MG63 (cell line): ENCODE data around the gene RIIAD1. TPM values are rescaled to one million over a fixed set of nuclear protein-coding genes. Genes with fewer than 3 reads are reported as not detected.
"Not testable (repeated sequence)": the region's sequence is repeated elsewhere in the genome, so short reads cannot be mapped to it uniquely, and the experiment has no call there.

Source experiments
- DNase-seq: peaks from one replicate; pipeline ENCODE4 v3.0.0-alpha.2; 2020
- H3K27me3 ChIP-seq: fragments of 250-450 bp; sonication (Bioruptor Pico); 2 replicates; pipeline ENCODE4 v1.5.1; 2020; ENCODE audit warnings: mild to moderate bottlenecking, moderate library complexity
- H3K36me3 ChIP-seq: fragments of 250-450 bp; sonication (Bioruptor Pico); 2 replicates; pipeline ENCODE4 v1.5.1; 2020; ENCODE audit warnings: mild to moderate bottlenecking, moderate library complexity
- H3K4me3 ChIP-seq: fragments of 250-450 bp; sonication (Bioruptor Pico); 2 replicates; pipeline ENCODE4 v1.5.1; 2020; ENCODE audit warnings: mild to moderate bottlenecking, moderate library complexity
- H3K9me3 ChIP-seq: fragments of 250-450 bp; sonication (Bioruptor Pico); 2 replicates; pipeline ENCODE4 v1.5.1; 2020; ENCODE audit warnings: mild to moderate bottlenecking, moderate library complexity
- total RNA-seq: library from RNA; depleted of rRNA; stranded (reverse); fragments of >200 nt; shearing (Covaris generic); gene quantifications from 2 replicates; pipeline ENCODE4 v1.2.3, GENCODE V29; 2014; ENCODE audit warnings: low replicate concordance; rRNA removed

Gene RIIAD1
- not detected in 2 replicates for total RNA-seq

DNA sequence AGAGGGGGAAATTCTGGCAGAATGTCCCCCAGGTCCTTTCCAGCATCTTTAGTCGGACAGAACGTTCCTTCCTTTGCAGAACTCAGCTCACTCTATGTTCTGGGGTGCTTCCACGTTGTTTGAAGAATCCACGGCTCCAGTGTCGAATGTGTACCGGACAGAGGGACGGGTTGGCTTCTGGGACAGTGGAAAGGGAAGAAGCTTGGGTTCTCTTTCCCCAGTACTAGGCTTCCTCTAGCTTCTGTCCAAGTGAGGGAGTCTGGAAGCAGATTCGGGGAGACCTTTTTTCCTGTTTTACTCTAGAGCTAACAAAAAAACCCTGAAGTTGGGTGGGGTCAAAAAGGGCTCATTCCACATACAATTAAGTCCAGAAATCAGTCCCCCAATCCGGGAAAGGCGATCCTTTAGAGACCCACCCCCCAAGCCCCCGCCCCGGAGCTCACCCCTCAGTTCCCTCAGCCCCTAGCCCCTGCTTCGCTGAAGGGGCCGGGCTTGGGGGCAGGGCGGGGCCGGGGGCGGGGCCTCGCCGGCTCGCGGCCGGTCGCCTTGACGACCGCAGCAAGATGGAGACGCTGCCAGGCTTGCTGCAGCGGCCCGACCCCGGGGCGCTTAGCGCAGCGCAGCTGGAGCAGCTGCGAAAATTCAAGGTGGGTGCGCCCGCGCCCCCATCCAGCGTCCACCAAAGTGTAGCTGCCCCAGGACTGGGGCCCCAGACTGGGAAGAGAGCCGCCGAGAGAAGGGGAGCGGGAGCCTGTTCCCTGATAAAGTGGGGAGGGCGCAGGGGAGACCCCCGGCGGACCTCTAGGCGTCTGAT, at the start of gene RIIAD1:
TSS of gene RIIAD1 (plus strand) at position 549 of the 814 bp plus-strand sequence. CDS start at position 564, 15 bp downstream.
- DNase-seq, result peak; percentile 26
- H3K4me3 ChIP-seq, result peak within 1 kb of the TSS; percentile 26
- no peaks in the 10 kb centered on the region for H3K36me3 ChIP-seq
- H3K9me3 ChIP-seq, result no peaks in the 10 kb centered on the region
- peaks cover 6% of the 10 kb centered on the region; the same call in 1 of the 2 replicates for H3K27me3 ChIP-seq

GRCh38 chr1:151673407-151673806, 47.9 kb upstream of the RIIAD1 start:
- Histone ChIP-seq H3K4me3 (no peak overlapping the region), H3K27me3 (no peaks in the 10 kb centered on the region), H3K36me3 (peaks cover 18% of the 10 kb centered on the region), H3K9me3 (no peaks in the 10 kb centered on the region)
- no peak for DNase-seq

DNA sequence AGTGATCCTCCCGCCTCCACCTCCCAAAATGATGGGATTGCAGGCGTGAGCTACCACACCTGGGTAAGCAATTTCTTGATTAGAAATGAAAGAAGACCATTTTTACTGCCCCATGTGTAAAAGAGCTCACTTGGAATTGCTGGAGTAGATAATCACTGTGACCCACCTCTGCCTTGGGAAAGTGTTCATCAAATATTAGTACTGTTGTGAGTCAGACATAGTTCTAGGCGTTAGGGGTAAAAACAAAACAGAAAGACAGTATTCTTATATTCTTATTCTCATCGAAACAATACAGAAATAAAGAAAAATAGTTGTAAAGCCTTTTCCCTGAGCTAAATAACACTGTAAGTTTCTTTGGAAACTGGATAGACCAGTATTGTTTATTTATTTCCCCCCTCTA, 40.9 kb upstream of the RIIAD1 start:
- Histone ChIP-seq H3K36me3 (peaks cover 9% of the 10 kb centered on the region), H3K4me3 (no peak overlapping the region), H3K27me3 (no peaks in the 10 kb centered on the region), H3K9me3 (no peaks in the 10 kb centered on the region)
- no peak for DNase-seq

DNA sequence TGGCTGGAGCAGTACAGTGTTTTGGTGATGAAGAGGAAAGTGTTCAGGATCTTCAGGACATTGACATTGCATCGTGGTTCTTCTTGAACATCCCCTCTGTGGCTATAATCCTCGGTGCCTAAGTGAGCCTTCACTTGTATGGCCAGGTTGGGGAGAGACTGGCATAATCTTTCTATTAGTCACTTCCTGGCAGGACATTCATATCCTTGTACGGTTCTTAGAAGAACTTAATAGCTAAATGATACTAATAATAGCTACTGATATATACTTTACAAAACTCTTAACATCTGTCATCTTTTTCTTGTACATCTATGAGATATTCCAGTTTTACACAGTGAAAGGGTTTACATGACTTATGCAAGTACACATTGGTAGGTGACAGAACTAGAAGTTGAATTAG, 40.5 kb upstream of the RIIAD1 start:
- Histone ChIP-seq H3K36me3 (peaks cover 9% of the 10 kb centered on the region), H3K4me3 (no peak overlapping the region), H3K27me3 (no peaks in the 10 kb centered on the region), H3K9me3 (no peaks in the 10 kb centered on the region)
- peak; percentile 60 for DNase-seq

GRCh38 chr1:151681923-151682322, 39.4 kb upstream of the RIIAD1 start:
- Histone ChIP-seq H3K4me3 (no peak overlapping the region), H3K9me3 (no peaks in the 10 kb centered on the region), H3K36me3 (peaks cover 9% of the 10 kb centered on the region), H3K27me3 (no peaks in the 10 kb centered on the region)
- no peak for DNase-seq

DNA sequence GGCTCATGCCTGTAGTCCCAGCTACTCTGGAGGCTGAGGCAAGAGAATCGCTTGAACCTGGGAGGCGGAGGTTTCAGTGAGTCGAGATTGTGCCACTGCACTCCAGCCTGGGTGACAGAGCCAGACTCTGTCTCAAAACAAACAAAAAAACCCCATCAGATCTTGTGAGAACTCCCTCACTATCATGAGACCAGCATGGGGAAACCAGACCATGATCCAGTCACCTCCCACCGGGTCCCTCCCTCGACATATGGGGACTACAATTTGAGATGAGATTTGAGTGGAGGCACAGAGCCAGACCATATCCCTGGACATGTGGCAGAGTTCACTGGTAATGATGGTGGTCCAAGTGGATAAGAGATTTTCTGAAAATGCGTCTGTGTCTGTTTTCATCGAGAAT, 38.4 kb upstream of the RIIAD1 start:
- H3K27me3 ChIP-seq, H3K4me3 ChIP-seq, DNase-seq, H3K9me3 ChIP-seq, H3K36me3 ChIP-seq: not testable (repeated sequence)

- Histone ChIP-seq H3K9me3 (no peaks in the 10 kb centered on the region), H3K27me3 (no peaks in the 10 kb centered on the region), H3K4me3 (no peak overlapping the region), H3K36me3 (peaks cover 9% of the 10 kb centered on the region)
- no peak for DNase-seq
These were observed 37.2 kb upstream of the RIIAD1 start for GRCh38 chr1:151684128-151684527.

GRCh38 chr1:151686561-151686960, 34.8 kb upstream of the RIIAD1 start:
- H3K9me3 ChIP-seq, result no peaks in the 10 kb centered on the region
- no peak overlapping the region for H3K4me3 ChIP-seq
- no peak for DNase-seq
- peaks cover 9% of the 10 kb centered on the region for H3K36me3 ChIP-seq
- H3K27me3 ChIP-seq, result no peaks in the 10 kb centered on the region

- no peaks in the 10 kb centered on the region for H3K27me3 ChIP-seq
- H3K4me3 ChIP-seq, result no peak overlapping the region
- H3K36me3 ChIP-seq, result peaks cover 19% of the 10 kb centered on the region
- DNase-seq, result no peak
- no peaks in the 10 kb centered on the region for H3K9me3 ChIP-seq
These were observed 31.8 kb upstream of the RIIAD1 start for GRCh38 chr1:151689494-151689893.

- no peak for DNase-seq
- no peaks in the 10 kb centered on the region for H3K9me3 ChIP-seq
- no peak overlapping the region for H3K4me3 ChIP-seq
- H3K36me3 ChIP-seq, result peaks cover 18% of the 10 kb centered on the region
- no peaks in the 10 kb centered on the region for H3K27me3 ChIP-seq
These were observed 29.1 kb upstream of the RIIAD1 start for GRCh38 chr1:151692226-151692625.

DNA sequence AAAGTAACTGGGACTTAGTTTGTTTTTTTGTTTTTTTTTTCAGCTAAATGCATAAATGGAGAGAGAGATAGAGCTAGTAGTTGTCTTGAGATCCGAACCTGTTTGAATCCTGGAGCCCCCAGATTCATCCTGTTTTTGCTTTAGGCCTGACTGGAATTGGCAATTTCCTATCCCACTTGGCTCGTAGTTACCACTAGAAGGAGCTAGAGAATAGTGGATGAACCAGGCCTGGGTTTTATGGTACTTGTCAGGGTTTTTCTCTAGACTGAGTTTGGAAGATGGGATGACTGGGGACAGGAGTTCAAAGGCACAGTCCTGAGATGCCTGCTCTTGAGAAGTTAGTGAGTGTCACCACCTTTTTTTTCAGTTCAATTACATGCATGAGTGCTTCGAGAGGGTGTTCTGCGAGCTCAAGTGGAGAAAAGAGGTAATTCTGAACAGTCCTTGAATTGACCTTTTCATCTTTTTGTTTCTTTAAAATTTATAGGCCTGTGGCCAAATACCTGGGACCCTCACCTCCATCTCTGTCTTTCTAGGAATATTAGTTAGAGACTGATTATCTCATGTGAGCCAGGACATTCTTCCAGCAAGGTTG, 28.2 kb upstream of the RIIAD1 start:
- no peak for DNase-seq
- H3K9me3 ChIP-seq, result no peaks in the 10 kb centered on the region
- H3K4me3 ChIP-seq, result no peak overlapping the region
- H3K27me3 ChIP-seq, result no peaks in the 10 kb centered on the region
- peaks cover 18% of the 10 kb centered on the region for H3K36me3 ChIP-seq

DNA sequence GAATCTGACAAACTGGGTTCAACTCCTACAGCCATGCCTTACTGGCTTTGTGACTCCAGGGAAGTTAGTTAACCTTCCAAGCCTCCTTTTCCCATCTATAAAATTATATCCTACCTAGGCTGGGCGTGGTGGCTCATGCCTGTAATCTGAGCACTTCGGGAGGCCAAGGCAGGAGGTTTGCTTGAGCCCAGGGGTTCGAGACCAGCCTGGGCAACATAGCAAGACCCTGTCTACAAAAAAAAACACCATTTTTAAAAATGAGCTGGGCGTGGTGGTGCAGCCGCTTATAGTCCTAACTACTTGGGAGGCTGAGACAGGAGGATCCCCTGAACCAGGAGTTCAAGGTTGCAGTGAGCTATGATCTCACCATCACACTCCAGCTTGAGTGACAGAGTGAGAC, 19.8 kb upstream of the RIIAD1 start:
- no peaks in the 10 kb centered on the region for H3K27me3 ChIP-seq
- peaks cover 11% of the 10 kb centered on the region for H3K36me3 ChIP-seq
- DNase-seq, result no peak
- no peaks in the 10 kb centered on the region for H3K9me3 ChIP-seq
- H3K4me3 ChIP-seq, result no peak overlapping the region

- H3K36me3 ChIP-seq, result peaks cover 11% of the 10 kb centered on the region
- no peak for DNase-seq
- H3K27me3 ChIP-seq, result no peaks in the 10 kb centered on the region
- H3K4me3 ChIP-seq, result no peak overlapping the region
- no peaks in the 10 kb centered on the region for H3K9me3 ChIP-seq
These were observed 18.4 kb upstream of the RIIAD1 start for GRCh38 chr1:151702936-151703335.

- Histone ChIP-seq H3K9me3 (no peaks in the 10 kb centered on the region), H3K4me3 (no peak overlapping the region), H3K36me3 (peaks cover 7% of the 10 kb centered on the region), H3K27me3 (no peaks in the 10 kb centered on the region)
- no peak for DNase-seq
These were observed 17.5 kb upstream of the RIIAD1 start for GRCh38 chr1:151703813-151704212.

DNA sequence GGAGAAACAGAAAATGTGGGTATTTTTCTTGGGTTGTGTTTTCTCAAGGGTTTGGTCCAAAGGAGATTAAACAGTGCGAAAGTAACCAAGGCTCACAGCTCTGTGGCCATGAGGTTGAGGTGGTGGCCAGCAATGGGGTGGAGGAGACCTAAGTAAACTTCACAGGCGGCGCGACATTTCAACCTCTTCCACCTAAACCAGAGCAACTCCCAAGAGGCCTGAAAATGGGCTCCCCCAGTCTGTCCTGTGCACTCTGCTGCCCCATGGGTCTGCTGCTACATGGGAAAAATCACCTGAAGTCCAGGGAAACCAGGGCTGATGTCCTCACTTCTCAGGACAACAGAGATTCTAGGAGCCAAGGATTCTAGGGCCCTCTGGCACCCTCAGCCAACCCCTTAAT, 17.1 kb upstream of the RIIAD1 start:
- peaks cover 3% of the 10 kb centered on the region for H3K36me3 ChIP-seq
- DNase-seq, result no peak

DNA sequence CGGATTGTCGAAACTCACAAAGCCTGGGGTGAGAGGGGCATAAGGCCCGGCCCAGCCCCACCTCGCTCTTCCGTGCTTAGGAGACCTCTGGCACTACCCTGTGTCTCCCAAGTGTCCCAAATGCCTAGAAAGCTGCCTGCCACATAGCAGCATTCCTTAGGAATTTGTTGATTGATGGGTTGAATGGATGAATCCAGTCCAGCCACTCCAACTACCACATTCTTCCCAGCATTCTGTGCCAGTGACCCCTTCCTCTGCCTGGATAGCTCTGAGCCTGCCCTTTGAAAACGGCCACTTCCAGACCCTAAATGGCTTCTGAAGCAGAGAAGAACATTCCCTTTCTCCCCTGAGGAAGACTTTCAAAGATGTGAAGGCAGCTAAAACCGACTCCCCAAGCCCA, 16.2 kb upstream of the RIIAD1 start:
- no peak overlapping the region for H3K4me3 ChIP-seq
- no peaks in the 10 kb centered on the region for H3K36me3 ChIP-seq
- H3K9me3 ChIP-seq, result no peaks in the 10 kb centered on the region
- no peaks in the 10 kb centered on the region for H3K27me3 ChIP-seq
- no peak for DNase-seq

More for the DNA sequence above, 17.1 kb upstream of the RIIAD1 start:
- no peaks in the 10 kb centered on the region for H3K9me3 ChIP-seq
- no peak overlapping the region for H3K4me3 ChIP-seq
- no peaks in the 10 kb centered on the region for H3K27me3 ChIP-seq

GRCh38 chr1:151705753-151706463, 15.4 kb upstream of the RIIAD1 start:
- Histone ChIP-seq H3K27me3 (no peaks in the 10 kb centered on the region), H3K36me3 (no peaks in the 10 kb centered on the region), H3K4me3 (no peak overlapping the region), H3K9me3 (no peaks in the 10 kb centered on the region)
- DNase-seq, result no peak
